ENCODE measurements around the gene IFT57. TPM values are rescaled to one million over a fixed set of nuclear protein-coding genes. Genes with fewer than 3 reads are reported as not detected.

Gene IFT57
- polyA plus RNA-seq, 1 of the 3 experiments (the other 2 are of a cell fraction): 81.6 TPM

DNA sequence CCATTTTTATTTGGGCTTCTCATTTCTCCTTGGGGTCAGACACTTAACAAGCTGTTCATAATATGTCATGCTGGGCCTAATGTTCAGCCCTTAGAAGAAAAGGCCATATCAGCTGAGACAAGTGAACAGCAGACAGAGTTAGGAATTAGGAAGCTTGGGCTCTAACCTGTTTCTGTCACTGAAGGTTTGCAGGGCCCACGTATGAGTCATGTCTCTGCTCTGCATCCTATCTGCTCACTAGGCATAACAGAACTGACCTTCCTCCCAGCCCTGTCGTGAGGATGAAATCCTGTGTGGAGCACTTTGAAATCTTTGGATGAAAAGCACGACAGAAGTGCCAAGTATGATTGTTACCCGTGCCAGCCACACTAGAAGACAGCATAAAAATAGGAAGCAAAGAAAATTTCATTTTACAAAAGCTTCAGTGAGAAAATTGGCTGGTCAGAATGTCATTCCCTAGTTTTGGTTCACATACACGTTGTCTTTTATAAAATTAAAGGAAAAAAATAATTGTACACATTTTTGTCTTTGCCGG lies 104.9 kb downstream of the IFT57 start (continued):
- TF ChIP-seq, protein P1, sequence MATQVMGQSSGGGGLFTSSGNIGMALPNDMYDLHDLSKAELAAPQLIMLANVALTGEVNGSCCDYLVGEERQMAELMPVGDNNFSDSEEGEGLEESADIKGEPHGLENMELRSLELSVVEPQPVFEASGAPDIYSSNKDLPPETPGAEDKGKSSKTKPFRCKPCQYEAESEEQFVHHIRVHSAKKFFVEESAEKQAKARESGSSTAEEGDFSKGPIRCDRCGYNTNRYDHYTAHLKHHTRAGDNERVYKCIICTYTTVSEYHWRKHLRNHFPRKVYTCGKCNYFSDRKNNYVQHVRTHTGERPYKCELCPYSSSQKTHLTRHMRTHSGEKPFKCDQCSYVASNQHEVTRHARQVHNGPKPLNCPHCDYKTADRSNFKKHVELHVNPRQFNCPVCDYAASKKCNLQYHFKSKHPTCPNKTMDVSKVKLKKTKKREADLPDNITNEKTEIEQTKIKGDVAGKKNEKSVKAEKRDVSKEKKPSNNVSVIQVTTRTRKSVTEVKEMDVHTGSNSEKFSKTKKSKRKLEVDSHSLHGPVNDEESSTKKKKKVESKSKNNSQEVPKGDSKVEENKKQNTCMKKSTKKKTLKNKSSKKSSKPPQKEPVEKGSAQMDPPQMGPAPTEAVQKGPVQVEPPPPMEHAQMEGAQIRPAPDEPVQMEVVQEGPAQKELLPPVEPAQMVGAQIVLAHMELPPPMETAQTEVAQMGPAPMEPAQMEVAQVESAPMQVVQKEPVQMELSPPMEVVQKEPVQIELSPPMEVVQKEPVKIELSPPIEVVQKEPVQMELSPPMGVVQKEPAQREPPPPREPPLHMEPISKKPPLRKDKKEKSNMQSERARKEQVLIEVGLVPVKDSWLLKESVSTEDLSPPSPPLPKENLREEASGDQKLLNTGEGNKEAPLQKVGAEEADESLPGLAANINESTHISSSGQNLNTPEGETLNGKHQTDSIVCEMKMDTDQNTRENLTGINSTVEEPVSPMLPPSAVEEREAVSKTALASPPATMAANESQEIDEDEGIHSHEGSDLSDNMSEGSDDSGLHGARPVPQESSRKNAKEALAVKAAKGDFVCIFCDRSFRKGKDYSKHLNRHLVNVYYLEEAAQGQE (IDR thresholded peaks at IDR 0.05; ENCODE audit: low read depth, low read length): no peak
- peak; percentile 68 for TF ChIP-seq TCF12 (IDR thresholded peaks at IDR 0.05)
- TF ChIP-seq EP300 (IDR thresholded peaks at IDR 0.05; ENCODE audit: borderline replicate concordance in 1 of 2, low read depth in 1 of 2, low read length in 1 of 2): no peak
- TF ChIP-seq SIN3A (IDR thresholded peaks at IDR 0.05; ENCODE audit: borderline replicate concordance, low read depth, low read length): no peak

DNA sequence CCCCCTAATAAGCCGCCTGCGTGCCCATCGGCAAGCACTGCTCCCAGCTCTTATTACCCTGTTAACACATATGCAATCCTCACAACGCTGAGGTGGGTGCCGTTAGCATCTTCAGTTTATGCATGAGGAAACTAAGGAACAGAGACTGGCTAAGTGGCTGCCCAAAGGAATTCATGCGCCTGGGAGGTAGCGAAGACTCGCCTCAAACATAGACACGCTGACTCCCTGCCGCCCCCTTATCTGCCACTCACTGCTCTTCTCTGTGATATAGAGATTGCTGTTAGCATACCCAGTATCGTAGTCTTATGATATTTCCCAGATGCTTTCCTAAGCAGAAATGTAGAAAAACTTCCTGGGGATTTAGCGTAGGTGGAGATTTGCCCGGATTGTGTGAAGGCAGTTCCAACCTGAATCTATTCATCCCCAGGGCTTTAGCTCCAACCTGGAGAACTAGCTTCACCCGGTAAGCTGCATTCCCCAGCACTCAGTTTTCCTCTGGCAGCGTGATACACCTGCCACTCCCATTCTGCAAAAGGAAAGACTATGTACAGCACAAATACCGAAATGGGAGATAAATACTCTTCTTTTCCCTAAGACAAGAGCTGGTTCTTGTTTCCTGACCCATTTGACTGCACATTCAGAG lies 107.7 kb downstream of the IFT57 start:
- no peaks in the 10 kb centered on the region for H3K9me3 ChIP-seq
- WGBS (ENCODE audit: low lambda C conversion rate): 74% methylated on average over 16 of the region's 16 CpGs
- H3K4me3 ChIP-seq (ENCODE audit: low read depth in 2 of 2, low read length in 1 of 2): no peak overlapping the region
- H3K36me3 ChIP-seq (replicated peaks in 1 of 2; ENCODE audit: control insufficient read depth in 1 of 2, insufficient read depth in 2 of 2, low read length in 1 of 2): no peaks in the 10 kb centered on the region
- no peaks in the 10 kb centered on the region for H3F3A ChIP-seq (replicated peaks; ENCODE audit: insufficient read depth)
- no peak overlapping the region for H3K4me2 ChIP-seq
- no peak overlapping the region for H2AFZ ChIP-seq (ENCODE audit: low read depth)
- H3K9me2 ChIP-seq: no peaks in the 10 kb centered on the region; the same call in 1 of the 2 replicates
- TF ChIP-seq, protein P2, sequence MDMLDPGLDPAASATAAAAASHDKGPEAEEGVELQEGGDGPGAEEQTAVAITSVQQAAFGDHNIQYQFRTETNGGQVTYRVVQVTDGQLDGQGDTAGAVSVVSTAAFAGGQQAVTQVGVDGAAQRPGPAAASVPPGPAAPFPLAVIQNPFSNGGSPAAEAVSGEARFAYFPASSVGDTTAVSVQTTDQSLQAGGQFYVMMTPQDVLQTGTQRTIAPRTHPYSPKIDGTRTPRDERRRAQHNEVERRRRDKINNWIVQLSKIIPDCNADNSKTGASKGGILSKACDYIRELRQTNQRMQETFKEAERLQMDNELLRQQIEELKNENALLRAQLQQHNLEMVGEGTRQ (IDR thresholded peaks at IDR 0.05; ENCODE audit: borderline replicate concordance, low read depth, low read length): no peak
- no peak for TF ChIP-seq RAD21 (IDR thresholded peaks at IDR 0.05; ENCODE audit: low read length)
- no peak for TF ChIP-seq TEAD4 (IDR thresholded peaks at IDR 0.05; ENCODE audit: borderline replicate concordance, insufficient read depth)
- TF ChIP-seq GABPA (IDR thresholded peaks at IDR 0.05; ENCODE audit: low read depth): no peak
- TF ChIP-seq, protein P3, sequence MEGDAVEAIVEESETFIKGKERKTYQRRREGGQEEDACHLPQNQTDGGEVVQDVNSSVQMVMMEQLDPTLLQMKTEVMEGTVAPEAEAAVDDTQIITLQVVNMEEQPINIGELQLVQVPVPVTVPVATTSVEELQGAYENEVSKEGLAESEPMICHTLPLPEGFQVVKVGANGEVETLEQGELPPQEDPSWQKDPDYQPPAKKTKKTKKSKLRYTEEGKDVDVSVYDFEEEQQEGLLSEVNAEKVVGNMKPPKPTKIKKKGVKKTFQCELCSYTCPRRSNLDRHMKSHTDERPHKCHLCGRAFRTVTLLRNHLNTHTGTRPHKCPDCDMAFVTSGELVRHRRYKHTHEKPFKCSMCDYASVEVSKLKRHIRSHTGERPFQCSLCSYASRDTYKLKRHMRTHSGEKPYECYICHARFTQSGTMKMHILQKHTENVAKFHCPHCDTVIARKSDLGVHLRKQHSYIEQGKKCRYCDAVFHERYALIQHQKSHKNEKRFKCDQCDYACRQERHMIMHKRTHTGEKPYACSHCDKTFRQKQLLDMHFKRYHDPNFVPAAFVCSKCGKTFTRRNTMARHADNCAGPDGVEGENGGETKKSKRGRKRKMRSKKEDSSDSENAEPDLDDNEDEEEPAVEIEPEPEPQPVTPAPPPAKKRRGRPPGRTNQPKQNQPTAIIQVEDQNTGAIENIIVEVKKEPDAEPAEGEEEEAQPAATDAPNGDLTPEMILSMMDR (IDR thresholded peaks at IDR 0.05): no peak
- no peak for TF ChIP-seq JUND (IDR thresholded peaks at IDR 0.05)
- no peak for TF ChIP-seq SMC3 (IDR thresholded peaks at IDR 0.05; ENCODE audit: low read depth, low read length)
- TF ChIP-seq TCF12 (IDR thresholded peaks at IDR 0.05): no peak
- TF ChIP-seq MXI1 (IDR thresholded peaks at IDR 0.05; ENCODE audit: low read depth, low read length): no peak
- TF ChIP-seq GATA2 (CRISPR knock-in tag; IDR thresholded peaks at IDR 0.05): no peak
- TF ChIP-seq, protein P4, sequence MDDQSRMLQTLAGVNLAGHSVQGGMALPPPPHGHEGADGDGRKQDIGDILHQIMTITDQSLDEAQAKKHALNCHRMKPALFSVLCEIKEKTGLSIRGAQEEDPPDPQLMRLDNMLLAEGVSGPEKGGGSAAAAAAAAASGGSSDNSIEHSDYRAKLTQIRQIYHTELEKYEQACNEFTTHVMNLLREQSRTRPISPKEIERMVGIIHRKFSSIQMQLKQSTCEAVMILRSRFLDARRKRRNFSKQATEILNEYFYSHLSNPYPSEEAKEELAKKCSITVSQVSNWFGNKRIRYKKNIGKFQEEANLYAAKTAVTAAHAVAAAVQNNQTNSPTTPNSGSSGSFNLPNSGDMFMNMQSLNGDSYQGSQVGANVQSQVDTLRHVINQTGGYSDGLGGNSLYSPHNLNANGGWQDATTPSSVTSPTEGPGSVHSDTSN (IDR thresholded peaks at IDR 0.05): no peak
- no peaks in the 10 kb centered on the region; a peak in 2 of 4 replicates for H3K4me1 ChIP-seq (ENCODE audit: control insufficient read depth in 1 of 2, insufficient read depth in 2 of 2, low read depth in 1 of 2, low read length in 1 of 2)
- ChIA-PET POLR2A (no interaction called here), CTCF (no interaction called here)
- H4K20me1 ChIP-seq (ENCODE audit: insufficient read depth): no peaks in the 10 kb centered on the region
- no peak overlapping the region for H3K9ac ChIP-seq
- no peaks in the 10 kb centered on the region for H3K79me2 ChIP-seq (ENCODE audit: insufficient read depth)
- no peak overlapping the region for H3K27ac ChIP-seq (ENCODE audit: low read depth in 2 of 2, low read length in 1 of 2)
- no peaks in the 10 kb centered on the region for H3K27me3 ChIP-seq (ENCODE audit: insufficient read depth)
- DNase-seq: no peak

Measured in SK-N-SH (cell line).